GM12892 (cell line): Measurements from ENCODE around the gene CELF6.

Source experiments
- POLR2A ChIP-seq: IDR thresholded peaks from 2 replicates; pipeline ENCODE4 v1.6.1; 2011; ENCODE audit warnings: low read depth, low read length, control low read depth
- POLR2AphosphoS5 ChIP-seq: IDR thresholded peaks from 2 replicates; pipeline ENCODE4 v1.6.1; 2011; ENCODE audit warnings: low read depth, low read length, control low read depth
- TAF1 ChIP-seq: IDR thresholded peaks from 2 replicates; pipeline ENCODE4 v1.6.1; 2011; ENCODE audit warnings: low read depth, mild to moderate bottlenecking, control low read depth, low read length, borderline replicate concordance

DNA sequence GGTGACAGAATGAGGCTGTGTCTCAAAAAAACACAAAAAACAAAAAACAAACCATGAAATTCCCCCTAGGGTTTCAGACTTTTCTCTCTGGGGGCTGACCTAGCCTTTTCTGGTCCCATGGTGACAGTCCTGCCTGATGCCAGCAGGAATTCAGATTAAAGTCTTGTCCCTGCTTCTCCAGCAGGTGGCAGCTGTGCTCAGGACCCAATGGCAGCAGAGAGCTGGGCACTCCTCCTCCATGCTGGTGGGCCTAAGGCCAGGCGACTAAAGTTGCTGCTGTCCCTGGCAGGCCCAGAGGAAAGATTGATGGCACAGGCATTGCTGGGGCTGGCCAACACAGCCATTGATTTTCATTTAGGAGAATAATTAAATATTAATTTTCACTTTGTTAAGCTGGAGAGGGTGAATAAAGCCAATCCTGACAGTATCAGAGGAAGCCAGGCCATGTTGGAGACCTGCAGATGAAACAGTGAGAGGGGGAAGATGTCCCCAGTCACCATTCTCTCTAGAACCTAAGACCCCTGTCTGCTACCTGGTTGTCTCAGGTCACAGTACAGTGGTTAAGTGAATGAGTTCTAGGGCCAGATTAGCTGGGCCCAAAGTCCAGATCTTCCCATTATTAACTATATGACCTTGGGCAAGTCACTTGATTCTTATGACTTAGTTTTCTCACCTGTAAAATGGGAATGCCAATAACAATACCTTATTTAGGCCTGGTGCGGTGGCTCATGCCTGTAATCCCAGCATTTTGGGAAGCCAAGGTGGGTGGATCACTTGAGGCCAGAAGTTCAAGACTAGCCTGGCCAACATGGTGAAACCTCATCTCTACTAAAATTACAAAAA is 7.1 kb downstream of the CELF6 start:
- TF ChIP-seq POLR2AphosphoS5 (no peak), POLR2A (no peak), TAF1 (no peak)
